Measurements from ENCODE around the gene UBN2.

- TF ChIP-seq CTCF (IDR thresholded peaks at IDR 0.05; ENCODE audit: insufficient read depth, low read length, poor library complexity, severe bottlenecking), result no peak
- no peak for TF ChIP-seq EZH2phosphoT487 (conservative IDR thresholded peaks at IDR 0.05; ENCODE audit: low read length)
Measured at GRCh38 chr7:139183878-139184338, 47.1 kb upstream of the UBN2 start.

Data from SU-DHL-6 (cell line).